Fibroblast of gingiva (primary cell): Measurements from ENCODE around the gene LEMD3.
A peak's percentile ranks its signal among the peaks of the same experiment; 100 is the strongest.

Source experiments
- DNase-seq: peaks from one replicate; pipeline ENCODE4 v3.0.0-alpha.2; 2011; ENCODE audit warnings: low read depth

The LEMD3 gene

GRCh38 chr12:65169320-65170208 is at the start of gene LEMD3:
LEMD3 (plus strand) TSS chr12:65169583; CDS start chr12:65169597, 14 bp downstream.
- peak; percentile 81 for DNase-seq

- no peak for DNase-seq
Measured at GRCh38 chr12:65121049-65121955, 48.1 kb upstream of the LEMD3 start, which contains the start of gene WIF1. WIF1 (minus strand) TSS chr12:65121305; CDS start chr12:65121191, 114 bp downstream.

- DNase-seq, result no peak
Measured at GRCh38 chr12:65121956-65122469, 47.4 kb upstream of the LEMD3 start.

GRCh38 chr12:65122703-65123102 is 46.7 kb upstream of the LEMD3 start:
- no peak for DNase-seq

- DNase-seq, result peak; percentile 9
Measured at GRCh38 chr12:65123435-65124063, 45.8 kb upstream of the LEMD3 start.

- no peak for DNase-seq
Measured at GRCh38 chr12:65125247-65125646, 44.1 kb upstream of the LEMD3 start.

GRCh38 chr12:65125975-65126374 is 43.4 kb upstream of the LEMD3 start:
- DNase-seq, result no peak

GRCh38 chr12:65126482-65126881 is 42.9 kb upstream of the LEMD3 start:
- no peak for DNase-seq

- DNase-seq, result no peak
Measured at GRCh38 chr12:65133879-65134278, 35.5 kb upstream of the LEMD3 start.

GRCh38 chr12:65139389-65139788 is 30.0 kb upstream of the LEMD3 start:
- DNase-seq, result no peak

GRCh38 chr12:65140738-65141137 is 28.6 kb upstream of the LEMD3 start:
- no peak for DNase-seq

- DNase-seq, result no peak
Measured at GRCh38 chr12:65147312-65147905, 22.0 kb upstream of the LEMD3 start.

- no peak for DNase-seq
Measured at GRCh38 chr12:65152012-65152411, 17.4 kb upstream of the LEMD3 start.

- peak; percentile 62 for DNase-seq
Measured at GRCh38 chr12:65152596-65152995, 16.8 kb upstream of the LEMD3 start.

GRCh38 chr12:65155784-65156183 is 13.6 kb upstream of the LEMD3 start:
- DNase-seq, result no peak

GRCh38 chr12:65156366-65156841 is 13.0 kb upstream of the LEMD3 start:
- no peak for DNase-seq

GRCh38 chr12:65157091-65157490 is 12.3 kb upstream of the LEMD3 start:
- no peak for DNase-seq

- no peak for DNase-seq
Measured at GRCh38 chr12:65162609-65163008, 6.8 kb upstream of the LEMD3 start.

GRCh38 chr12:65164244-65164643 is 5.1 kb upstream of the LEMD3 start:
- DNase-seq, result no peak

- no peak for DNase-seq
Measured at GRCh38 chr12:65164774-65165173, 4.6 kb upstream of the LEMD3 start.

GRCh38 chr12:65168681-65169319 is 583 bp upstream of the LEMD3 start:
- DNase-seq, result no peak
